Common myeloid progenitor, CD34-positive (primary cell): ENCODE measurements around the gene ZBTB25.
A peak's percentile ranks its signal among the peaks of the same experiment; 100 is the strongest.

Experiments
- CTCF ChIA-PET: fragments of 350-600 bp; sonication (Branson Sonifier 250); formaldehyde crosslinking; loops from one replicate; lab custom pipeline; 2021; ENCODE audit warnings: antibody characterized with exemption; lab: Charles Lee
- POLR2A ChIA-PET: fragments of 350-600 bp; sonication (Branson Sonifier 250); formaldehyde crosslinking; loops from one replicate; lab custom pipeline; 2021; ENCODE audit warnings: antibody characterized with exemption; lab: Charles Lee
- DNase-seq, 3 donors: peaks; one replicate each; pipeline versions ENCODE4 v3.0.0 to v3.0.0-alpha.2; 2013
- H3K27ac ChIP-seq, 2 experiments: 1 replicate in 1 of 2; 2 replicates in 1 of 2; pipeline ENCODE4 v1.7.0; 2013; ENCODE audit warnings: inconsistent platforms in 2 of 2, low read length in 2 of 2, mild to moderate bottlenecking in 2 of 2, low read depth in 1 of 2, moderate library complexity in 1 of 2; ENCODE audit not compliant: severe bottlenecking in 2 of 2, insufficient read depth in 1 of 2, poor library complexity in 1 of 2
- H3K27me3 ChIP-seq, 5 experiments: replicated peaks in 2 of 5; 1 replicate in 3 of 5; 2 replicates in 2 of 5; pipeline versions ENCODE4 v1.6.1 to v1.7.0; 2013; ENCODE audit warnings: low read length in 4 of 5, mild to moderate bottlenecking in 2 of 5, moderate library complexity in 2 of 5, inconsistent platforms in 1 of 5; ENCODE audit not compliant: insufficient read depth in 5 of 5, control insufficient read depth in 4 of 5
- H3K36me3 ChIP-seq, 4 experiments: 1 replicate in 2 of 4; 2 replicates in 2 of 4; pipeline versions ENCODE4 v1.6.1 to v1.7.0; 2013; ENCODE audit warnings: low read length in 3 of 4, control low read depth in 1 of 4, mild to moderate bottlenecking in 1 of 4; ENCODE audit not compliant: control insufficient read depth in 4 of 4, insufficient read depth in 4 of 4
- H3K4me1 ChIP-seq, 4 experiments: 1 replicate in 3 of 4; 2 replicates in 1 of 4; pipeline versions ENCODE4 v1.6.1 to v1.7.1; 2013; ENCODE audit warnings: low read length in 3 of 4, mild to moderate bottlenecking in 3 of 4, control low read depth in 1 of 4, inconsistent platforms in 1 of 4, moderate library complexity in 1 of 4; ENCODE audit not compliant: control insufficient read depth in 4 of 4, insufficient read depth in 4 of 4; ENCODE audit errors: control extremely low read depth in 1 of 4
- H3K4me3 ChIP-seq, 7 experiments: 1 replicate in 4 of 7; 2 replicates in 3 of 7; pipeline versions ENCODE4 v1.5.1 to v1.7.0; 2013; ENCODE audit warnings: mild to moderate bottlenecking in 7 of 7, low read length in 6 of 7, moderate library complexity in 6 of 7, inconsistent platforms in 2 of 7, low read depth in 2 of 7, control low read depth in 1 of 7; ENCODE audit not compliant: insufficient read depth in 4 of 7, control insufficient read depth in 1 of 7; ENCODE audit errors: extremely low read depth in 1 of 7
- H3K9me3 ChIP-seq, 5 experiments: 1 replicate in 4 of 5; 2 replicates in 1 of 5; pipeline versions ENCODE4 v1.6.1 to v1.7.1; 2013; ENCODE audit warnings: low read length in 4 of 5, mild to moderate bottlenecking in 2 of 5, inconsistent platforms in 1 of 5, low read depth in 1 of 5, moderate library complexity in 1 of 5; ENCODE audit not compliant: control insufficient read depth in 4 of 5, insufficient read depth in 2 of 5; ENCODE audit errors: control extremely low read depth in 1 of 5
- WGBS: methylation state at CpG from one replicate; pipeline ENCODE4 v1.1.5; 2013; ENCODE audit not compliant: insufficient coverage; 5-methylcytosine and 5-hydroxymethylcytosine counted together

ZBTB25 gene

DNA sequence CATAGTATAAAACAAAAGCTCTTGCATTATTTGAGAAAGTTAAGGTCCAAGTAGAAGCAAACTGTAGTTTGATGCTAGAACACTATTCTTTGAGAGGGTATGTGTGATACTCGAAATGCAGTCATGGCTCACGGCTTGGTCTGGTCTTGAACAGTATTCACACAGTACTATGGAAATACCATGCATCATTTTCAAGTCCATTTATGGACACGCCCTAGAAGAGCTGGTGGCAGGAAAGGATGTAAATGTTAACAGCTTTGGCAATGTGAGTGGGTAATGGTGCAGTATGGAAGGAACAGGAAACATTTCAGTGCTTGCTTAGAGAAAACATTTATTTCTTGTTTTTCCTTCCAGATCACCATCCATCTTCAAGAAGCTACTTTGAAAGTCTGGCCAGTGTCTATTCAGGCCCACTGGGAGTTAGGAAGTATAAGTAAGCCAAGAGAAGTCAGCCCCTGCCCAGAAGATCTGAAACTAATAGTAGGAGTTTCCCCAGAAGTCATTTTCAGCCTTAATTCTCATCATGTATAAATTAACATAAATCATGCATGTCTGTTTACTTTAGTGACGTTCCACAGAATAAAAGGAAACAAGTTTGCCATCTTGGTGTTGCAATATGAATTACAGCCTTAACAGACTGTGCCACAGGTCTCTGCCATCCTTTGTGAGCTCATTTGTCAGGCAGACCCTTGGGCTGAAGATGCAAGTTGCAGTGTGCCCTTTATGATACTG lies 44.1 kb downstream of the ZBTB25 start:
- H3K9me3 ChIP-seq: no peaks in the 10 kb centered on the region
- no peak overlapping the region for H3K27ac ChIP-seq
- POLR2A ChIA-PET: no interaction called here
- H3K27me3 ChIP-seq: no peaks in the 10 kb centered on the region
- CTCF ChIA-PET: interaction anchor here (1.2 to 2.8 kb wide), 3 partner anchors 11 to 29 kb away, joined by 3 to 9 read pairs (median 5); no protein-coding TSS in a partner anchor
- peak in 1 of 3 donors; percentile 19 for DNase-seq
- H3K36me3 ChIP-seq: peaks cover 12 to 60% (median 29%) of the 10 kb centered on the region in 4 experiments
- H3K4me3 ChIP-seq: no peak overlapping the region
- 0% methylated on average over 1 of the region's 4 CpGs for WGBS
- H3K4me1 ChIP-seq: peaks cover 0 to 3% (median 3%) of the 10 kb centered on the region in 4 experiments

DNA sequence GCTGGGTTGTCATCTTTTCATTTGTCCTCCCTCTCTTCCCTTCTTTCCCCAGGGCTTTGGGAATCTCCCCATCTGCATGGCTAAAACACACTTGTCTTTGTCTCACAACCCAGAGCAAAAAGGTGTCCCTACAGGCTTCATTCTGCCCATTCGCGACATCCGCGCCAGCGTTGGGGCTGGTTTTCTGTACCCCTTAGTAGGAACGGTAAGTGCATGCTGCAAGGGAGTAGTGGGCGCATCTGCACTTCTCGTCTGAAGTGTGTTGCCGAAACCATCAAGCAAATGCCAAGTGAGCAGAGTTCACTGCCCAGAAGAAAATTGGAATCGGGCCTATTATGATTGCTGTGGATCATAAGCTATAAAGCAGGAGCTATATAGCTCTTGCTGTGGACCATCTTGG lies 49.0 kb downstream of the ZBTB25 start:
- H3K27me3 ChIP-seq: no peaks in the 10 kb centered on the region
- 98% methylated on average over 10 of the region's 10 CpGs for WGBS
- H3K4me3 ChIP-seq: no peak overlapping the region
- no peak overlapping the region for H3K27ac ChIP-seq
- peaks cover 20 to 83% (median 48%) of the 10 kb centered on the region in 4 experiments for H3K36me3 ChIP-seq
- no peaks in the 10 kb centered on the region for H3K9me3 ChIP-seq
- ChIA-PET POLR2A (no interaction called here), CTCF (interaction anchor here (1.0 to 1.6 kb wide), 3 partner anchors 12 to 27 kb away, joined by 3 to 6 read pairs (median 5); no protein-coding TSS in a partner anchor)
- DNase-seq: no peak
- H3K4me1 ChIP-seq: no peaks in the 10 kb centered on the region

DNA sequence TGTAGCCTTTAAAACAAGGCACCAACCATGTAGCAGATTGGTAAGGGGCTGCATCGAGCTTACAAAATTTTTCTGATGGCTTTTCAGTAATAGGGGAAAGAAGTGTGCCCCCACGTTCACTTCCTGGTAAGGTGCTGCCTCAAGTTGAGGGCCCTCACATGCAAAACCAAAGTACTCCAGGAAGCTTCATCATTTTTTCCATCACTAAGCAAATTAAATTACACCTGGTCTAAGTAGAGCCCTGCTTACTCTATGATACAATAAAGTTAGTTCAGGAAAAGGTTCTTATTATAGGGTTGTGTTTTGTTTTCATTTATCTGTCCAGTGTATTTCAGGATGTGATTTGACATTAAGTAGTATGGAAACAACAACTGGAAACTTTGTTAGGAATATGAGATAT lies 53.4 kb downstream of the ZBTB25 start:
- ChIA-PET POLR2A (no interaction called here), CTCF (interaction anchor here (0.6 to 2.1 kb wide), 2 partner anchors 12 to 51 kb away, joined by 6 to 10 read pairs; no protein-coding TSS in a partner anchor)
- Histone ChIP-seq H3K27me3 (no peaks in the 10 kb centered on the region), H3K36me3 (peaks cover 12 to 71% (median 48%) of the 10 kb centered on the region in 4 experiments), H3K27ac (no peak overlapping the region), H3K9me3 (no peaks in the 10 kb centered on the region), H3K4me3 (no peak overlapping the region), H3K4me1 (peaks cover 0 to 4% (median 0%) of the 10 kb centered on the region in 4 experiments)
- 100% methylated on average over 1 of the region's 2 CpGs for WGBS
- DNase-seq: no peak

DNA sequence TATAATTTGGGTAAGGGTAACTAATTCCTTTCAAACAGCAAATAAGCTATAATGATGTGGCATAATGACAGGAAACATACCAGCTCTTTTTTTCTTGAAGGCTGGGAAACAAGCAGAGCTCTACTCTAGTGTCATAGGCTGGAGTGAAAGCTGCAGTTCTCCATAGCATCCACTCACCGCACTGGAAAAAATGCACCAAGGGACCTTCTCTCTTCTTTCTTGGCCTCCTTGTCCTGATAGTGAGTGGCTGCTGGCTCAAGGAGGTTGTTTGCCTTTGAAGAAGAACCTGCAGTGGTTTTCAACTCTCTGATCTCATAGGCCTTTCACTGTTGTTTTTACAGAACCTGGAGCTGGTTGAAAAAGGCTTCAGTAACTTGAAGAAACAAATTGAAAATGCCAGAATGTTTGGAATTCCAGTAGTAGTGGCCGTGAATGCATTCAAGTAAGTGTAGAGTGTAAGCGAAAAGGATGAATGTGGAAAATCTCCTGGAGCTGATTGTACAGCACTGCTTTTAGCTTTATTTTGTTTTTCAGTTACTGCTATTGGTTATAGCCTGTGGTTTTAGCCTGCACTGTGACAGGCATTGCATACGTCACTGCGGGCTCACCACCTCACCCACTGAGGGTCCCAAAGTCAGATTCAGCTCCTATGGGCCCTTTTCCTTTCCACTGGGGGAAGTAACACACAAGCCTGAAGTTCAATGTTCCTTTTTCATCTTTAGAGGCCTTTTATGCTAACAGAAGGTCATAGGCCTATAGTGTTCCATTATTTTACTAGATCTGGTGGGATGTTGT lies 55.6 kb downstream of the ZBTB25 start:
- Histone ChIP-seq H3K27me3 (no peaks in the 10 kb centered on the region), H3K9me3 (no peaks in the 10 kb centered on the region), H3K36me3 (peaks cover 17 to 73% (median 48%) of the 10 kb centered on the region in 4 experiments), H3K4me1 (peaks cover 0 to 7% (median 0%) of the 10 kb centered on the region in 4 experiments), H3K27ac (no peak overlapping the region), H3K4me3 (no peak overlapping the region)
- WGBS: 100% methylated on average over 2 of the region's 5 CpGs
- no peak for DNase-seq
- ChIA-PET CTCF (interaction anchor here (1.0 to 1.8 kb wide), 4 partner anchors 13 to 34 kb away, joined by 3 to 5 read pairs (median 4); partner anchors contain the start of gene AKAP5), POLR2A (no interaction called here)

DNA sequence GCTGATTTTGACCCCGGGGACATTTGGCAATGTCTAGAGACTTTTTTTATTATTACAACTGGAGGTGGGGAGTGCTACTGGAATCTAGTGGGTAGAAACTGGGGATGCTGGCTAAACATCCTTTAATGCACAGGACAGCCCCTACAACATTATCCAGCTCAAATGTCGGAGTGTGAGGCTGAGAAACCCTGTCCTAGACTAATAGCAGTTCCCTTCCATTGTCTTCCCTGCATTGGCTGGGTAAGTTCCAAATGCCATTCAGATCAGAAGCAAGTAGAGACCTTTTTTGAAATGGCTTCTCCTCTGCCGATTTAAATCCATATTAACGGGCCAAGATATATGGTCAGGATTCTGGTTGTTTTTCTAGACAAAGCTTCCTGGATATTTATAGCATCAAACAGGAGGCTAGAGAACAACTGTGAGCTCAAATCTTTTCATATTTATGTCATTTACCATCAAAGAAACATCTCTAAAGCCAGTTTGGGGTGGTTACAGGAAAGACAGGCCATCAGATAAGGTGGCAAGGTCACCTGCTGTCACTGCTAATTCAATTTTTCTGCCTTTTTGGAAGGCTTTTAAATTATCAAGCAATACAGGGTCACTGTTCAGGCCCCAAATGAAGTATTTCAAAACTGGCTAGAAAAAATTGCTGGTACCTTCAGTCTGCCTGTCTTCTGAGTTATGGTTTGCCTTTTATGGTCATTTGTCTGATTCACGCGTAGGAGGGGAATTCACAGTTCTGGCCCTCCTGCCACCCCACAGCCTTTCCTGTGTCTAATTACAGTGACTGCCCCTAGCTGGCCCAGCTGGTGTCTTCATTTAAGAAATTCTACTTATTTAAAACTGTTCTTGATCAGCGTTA lies 58.4 kb downstream of the ZBTB25 start:
- Histone ChIP-seq H3K27ac (peak overlapping the region in 1 of 2 experiments; percentile 54), H3K4me1 (peaks cover 0 to 7% (median 0%) of the 10 kb centered on the region in 4 experiments), H3K27me3 (no peaks in the 10 kb centered on the region), H3K36me3 (peaks cover 20 to 79% (median 59%) of the 10 kb centered on the region in 4 experiments), H3K4me3 (no peak overlapping the region), H3K9me3 (no peaks in the 10 kb centered on the region)
- 96% methylated on average over 4 of the region's 7 CpGs for WGBS
- ChIA-PET CTCF (interaction anchor here (0.8 to 1.8 kb wide), 3 partner anchors 15 to 25 kb away, joined by 3 to 12 read pairs (median 3); no protein-coding TSS in a partner anchor), POLR2A (no interaction called here)
- peak in 2 of 3 donors; percentile 28 to 30 for DNase-seq

DNA sequence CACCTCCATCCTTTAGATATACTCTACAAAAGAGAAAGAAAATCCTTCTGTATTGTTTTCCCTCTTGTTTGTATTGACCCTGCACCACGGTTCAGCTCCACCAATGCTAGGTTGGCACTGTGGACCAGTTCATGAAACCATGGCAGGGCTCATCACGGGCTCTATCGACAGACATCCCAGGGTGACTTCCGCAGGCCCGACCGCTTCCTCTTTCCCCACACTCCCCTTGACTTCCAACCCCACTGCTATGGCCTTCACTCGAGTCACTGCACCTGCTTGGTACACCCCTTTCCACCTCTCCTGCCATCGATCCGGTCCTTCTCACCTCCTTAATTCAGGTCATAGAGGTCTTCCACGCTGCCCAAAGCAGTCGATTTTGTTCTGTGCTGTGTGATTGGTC lies 59.5 kb downstream of the ZBTB25 start:
- POLR2A ChIA-PET: no interaction called here
- no peak overlapping the region for H3K4me3 ChIP-seq
- no peaks in the 10 kb centered on the region for H3K27me3 ChIP-seq
- WGBS: 87% methylated on average over 11 of the region's 11 CpGs
- peaks cover 0 to 7% (median 0%) of the 10 kb centered on the region in 4 experiments for H3K4me1 ChIP-seq
- no peaks in the 10 kb centered on the region for H3K9me3 ChIP-seq
- no peak overlapping the region for H3K27ac ChIP-seq
- DNase-seq: no peak
- H3K36me3 ChIP-seq: peaks cover 19 to 77% (median 53%) of the 10 kb centered on the region in 4 experiments
- CTCF ChIA-PET: interaction anchor here (1.2 to 2.0 kb wide), 3 partner anchors 11 to 26 kb away, joined by 3 to 12 read pairs (median 8); no protein-coding TSS in a partner anchor
